ENCODE results near the gene IQSEC1. TPM values are rescaled to one million over a fixed set of nuclear protein-coding genes. Genes with fewer than 3 reads are reported as not detected.

Gene IQSEC1
- total and polyA plus RNA-seq, 2 experiments from 2014 or later = 8.0 to 51.9 TPM

- TF ChIP-seq, protein P1, sequence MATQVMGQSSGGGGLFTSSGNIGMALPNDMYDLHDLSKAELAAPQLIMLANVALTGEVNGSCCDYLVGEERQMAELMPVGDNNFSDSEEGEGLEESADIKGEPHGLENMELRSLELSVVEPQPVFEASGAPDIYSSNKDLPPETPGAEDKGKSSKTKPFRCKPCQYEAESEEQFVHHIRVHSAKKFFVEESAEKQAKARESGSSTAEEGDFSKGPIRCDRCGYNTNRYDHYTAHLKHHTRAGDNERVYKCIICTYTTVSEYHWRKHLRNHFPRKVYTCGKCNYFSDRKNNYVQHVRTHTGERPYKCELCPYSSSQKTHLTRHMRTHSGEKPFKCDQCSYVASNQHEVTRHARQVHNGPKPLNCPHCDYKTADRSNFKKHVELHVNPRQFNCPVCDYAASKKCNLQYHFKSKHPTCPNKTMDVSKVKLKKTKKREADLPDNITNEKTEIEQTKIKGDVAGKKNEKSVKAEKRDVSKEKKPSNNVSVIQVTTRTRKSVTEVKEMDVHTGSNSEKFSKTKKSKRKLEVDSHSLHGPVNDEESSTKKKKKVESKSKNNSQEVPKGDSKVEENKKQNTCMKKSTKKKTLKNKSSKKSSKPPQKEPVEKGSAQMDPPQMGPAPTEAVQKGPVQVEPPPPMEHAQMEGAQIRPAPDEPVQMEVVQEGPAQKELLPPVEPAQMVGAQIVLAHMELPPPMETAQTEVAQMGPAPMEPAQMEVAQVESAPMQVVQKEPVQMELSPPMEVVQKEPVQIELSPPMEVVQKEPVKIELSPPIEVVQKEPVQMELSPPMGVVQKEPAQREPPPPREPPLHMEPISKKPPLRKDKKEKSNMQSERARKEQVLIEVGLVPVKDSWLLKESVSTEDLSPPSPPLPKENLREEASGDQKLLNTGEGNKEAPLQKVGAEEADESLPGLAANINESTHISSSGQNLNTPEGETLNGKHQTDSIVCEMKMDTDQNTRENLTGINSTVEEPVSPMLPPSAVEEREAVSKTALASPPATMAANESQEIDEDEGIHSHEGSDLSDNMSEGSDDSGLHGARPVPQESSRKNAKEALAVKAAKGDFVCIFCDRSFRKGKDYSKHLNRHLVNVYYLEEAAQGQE (IDR thresholded peaks at IDR 0.05; ENCODE audit: unreplicated experiment) = no peak
- TF ChIP-seq ZNF331 (CRISPR knock-in tag; IDR thresholded peaks at IDR 0.05; ENCODE audit: low read depth) = no peak
- no peak for TF ChIP-seq CREB1 (CRISPR knock-in tag; IDR thresholded peaks at IDR 0.05; ENCODE audit: low read depth)
- no peak for TF ChIP-seq JUNB (IDR thresholded peaks at IDR 0.05; ENCODE audit: unreplicated experiment)
- TF ChIP-seq NANOG (IDR thresholded peaks at IDR 0.05; ENCODE audit: borderline replicate concordance) = no peak
- no peak for TF ChIP-seq CTCF (conservative IDR thresholded peaks at IDR 0.05; ENCODE audit: low read depth in 2 of 2)
- no peak for TF ChIP-seq EZH2 (IDR thresholded peaks at IDR 0.05; ENCODE audit: low read depth, unreplicated experiment)
- no peak for TF ChIP-seq EZH2phosphoT487 (IDR thresholded peaks at IDR 0.05; ENCODE audit: unreplicated experiment)
- no peak for TF ChIP-seq ETS1 (IDR thresholded peaks at IDR 0.05)
- no peak for TF ChIP-seq ZNF114 (CRISPR knock-in tag; IDR thresholded peaks at IDR 0.05)
These were observed 35.6 kb downstream of the IQSEC1 start (continued) for GRCh38 chr3:13037458-13038117.

- no peaks in the 10 kb centered on the region for H3K9me3 Mint-ChIP-seq
- TF ChIP-seq EZH2phosphoT487 (IDR thresholded peaks at IDR 0.05; ENCODE audit: unreplicated experiment) (no peak), ZNF114 (CRISPR knock-in tag; IDR thresholded peaks at IDR 0.05) (no peak), ETS1 (IDR thresholded peaks at IDR 0.05) (no peak), POLR2AphosphoS5 (IDR thresholded peaks at IDR 0.05; ENCODE audit: low read depth) (no peak)
- TF ChIP-seq, protein P1 (IDR thresholded peaks at IDR 0.05; ENCODE audit: unreplicated experiment) = no peak
These were observed 38.4 kb downstream of the IQSEC1 start for GRCh38 chr3:13034861-13035260.

More at GRCh38 chr3:13034861-13035260, 38.4 kb downstream of the IQSEC1 start:
- Mint-ChIP-seq H3K27me3 (ENCODE audit: insufficient read depth, low read depth, poor library complexity) (peaks cover 7% of the 10 kb centered on the region), H3K4me1 (peaks cover 10% of the 10 kb centered on the region), H3K36me3 (ENCODE audit: low read depth) (no peaks in the 10 kb centered on the region), H3K4me3 (no peak overlapping the region), H3K27ac (no peak overlapping the region)
- Histone ChIP-seq H3K27ac (ENCODE audit: low read depth) (no peak overlapping the region), H3K4me1 (ENCODE audit: insufficient read depth) (no peaks in the 10 kb centered on the region), H3F3A (replicated peaks; ENCODE audit: low read depth) (no peaks in the 10 kb centered on the region), H3K36me3 (ENCODE audit: insufficient read depth) (no peaks in the 10 kb centered on the region), H3K4me3 (no peak overlapping the region), H3K9me2 (ENCODE audit: insufficient read depth) (no peaks in the 10 kb centered on the region), H3K79me2 (replicated peaks; ENCODE audit: insufficient read depth) (no peaks in the 10 kb centered on the region), H4K20me1 (replicated peaks; ENCODE audit: insufficient read depth) (no peaks in the 10 kb centered on the region), H3K4me2 (no peak overlapping the region), H2AFZ (no peak overlapping the region), H3K27me3 (ENCODE audit: insufficient read depth) (no peaks in the 10 kb centered on the region)
- no peak for ATAC-seq
- no peak for DNase-seq (ENCODE audit: low spot score)
